GM18505 (cell line): ENCODE data around the gene ZNF629.
A peak's percentile ranks its signal among the peaks of the same experiment; 100 is the strongest.
"Not testable (repeated sequence)": the region's sequence is repeated elsewhere in the genome, so short reads cannot be mapped to it uniquely, and the experiment has no call there.

Experiments
- ATAC-seq: cut with Tn5 transposase; IDR thresholded peaks from one replicate; pipeline ENCODE4 v1.9.1; 2021; ENCODE audit not compliant: unreplicated experiment
- POLR2A ChIP-seq: IDR thresholded peaks from 4 replicates; pipeline ENCODE4 v1.6.1; 2011; ENCODE audit warnings: borderline replicate concordance; ENCODE audit not compliant: insufficient read depth, insufficient read length; ENCODE audit errors: extremely low read depth

Gene ZNF629

DNA sequence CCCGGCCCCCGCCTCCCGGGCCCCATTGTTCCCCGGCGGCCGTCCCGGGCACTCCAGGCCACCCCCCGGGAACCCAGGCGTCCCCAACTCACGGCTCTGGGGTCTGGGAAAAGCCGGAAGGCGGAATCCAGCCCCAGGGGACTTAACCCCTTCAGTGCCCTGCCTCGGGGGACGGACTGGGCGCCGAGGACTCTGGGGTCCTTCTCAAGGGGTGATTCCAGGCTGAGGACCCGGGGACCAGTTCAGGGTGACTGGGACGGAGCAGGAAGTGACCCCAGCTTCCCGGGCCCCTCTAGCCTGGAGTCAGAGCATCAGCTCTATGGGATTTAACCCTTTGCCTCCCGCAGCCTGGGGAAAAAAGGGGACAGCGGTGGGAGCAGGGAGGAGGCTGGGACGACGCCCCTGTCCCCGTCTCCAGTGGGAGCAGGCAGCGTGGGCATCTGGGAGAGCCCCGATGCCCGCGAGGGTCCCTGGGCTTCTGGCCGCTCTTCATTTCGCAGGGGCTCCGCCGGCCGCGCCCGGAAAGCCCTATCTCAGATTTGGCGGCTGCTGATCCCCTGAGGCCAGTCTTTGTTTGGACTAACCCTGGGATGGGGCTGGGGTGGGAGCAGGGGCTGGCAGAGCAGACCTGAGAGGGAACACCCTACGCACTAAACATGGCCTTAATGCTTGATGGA lies at the start of gene ZNF629:
Gene ZNF629, minus strand, starts transcription at position 270 of the 677 bp plus-strand sequence. CDS start 2,723 bp downstream, outside the sequence.
- ATAC-seq, result no peak
- TF ChIP-seq POLR2A, result no peak

DNA sequence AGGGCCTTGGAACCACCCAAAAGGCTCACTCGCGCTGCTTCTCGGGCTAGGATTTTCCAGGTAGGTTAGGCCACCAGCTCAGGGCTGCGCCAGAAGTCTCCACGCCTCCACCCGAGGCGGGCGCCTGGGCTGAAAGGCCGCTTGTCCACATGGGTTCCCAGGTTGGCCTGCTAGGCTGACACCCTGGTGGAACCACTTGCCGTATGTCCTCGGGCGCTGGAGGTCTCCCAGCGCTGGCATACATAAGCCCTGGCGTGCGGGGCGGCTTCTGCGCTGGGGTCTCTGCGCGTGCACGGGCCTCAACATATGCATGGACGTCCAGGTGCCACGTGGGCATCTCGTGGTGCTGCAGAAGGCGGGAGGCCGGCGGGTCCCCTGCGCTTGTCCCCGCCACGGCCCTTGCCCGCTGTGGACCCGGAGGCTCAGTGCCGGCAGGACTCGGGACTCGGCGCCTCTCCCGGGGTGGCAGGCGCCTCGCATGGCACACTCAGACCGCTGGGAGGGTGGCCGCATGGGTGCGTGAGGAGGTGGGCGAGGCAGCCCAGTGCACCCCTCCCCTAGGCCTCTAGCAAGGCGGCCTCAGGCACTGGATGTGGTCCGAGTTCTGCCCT lies 47.2 kb upstream of the ZNF629 start:
- ATAC-seq, result no peak
- no peak for TF ChIP-seq POLR2A

DNA sequence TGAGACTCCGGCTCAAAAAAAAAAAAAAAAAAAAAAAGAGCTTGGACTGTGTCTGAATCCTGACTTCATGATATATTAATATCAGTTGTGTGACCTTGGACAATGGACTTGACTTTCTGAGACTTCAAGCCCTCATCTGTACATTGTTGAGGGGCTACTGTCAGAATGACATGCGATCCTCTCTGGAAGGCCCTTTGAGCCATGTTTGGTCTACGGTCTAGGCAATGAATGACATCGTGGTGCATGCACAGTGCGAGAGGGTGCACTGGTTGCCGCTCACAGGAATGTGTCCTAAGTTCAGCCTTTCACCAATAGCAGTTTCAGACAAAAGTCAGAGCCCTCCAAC lies 43.0 kb upstream of the ZNF629 start:
- no peak for ATAC-seq

DNA sequence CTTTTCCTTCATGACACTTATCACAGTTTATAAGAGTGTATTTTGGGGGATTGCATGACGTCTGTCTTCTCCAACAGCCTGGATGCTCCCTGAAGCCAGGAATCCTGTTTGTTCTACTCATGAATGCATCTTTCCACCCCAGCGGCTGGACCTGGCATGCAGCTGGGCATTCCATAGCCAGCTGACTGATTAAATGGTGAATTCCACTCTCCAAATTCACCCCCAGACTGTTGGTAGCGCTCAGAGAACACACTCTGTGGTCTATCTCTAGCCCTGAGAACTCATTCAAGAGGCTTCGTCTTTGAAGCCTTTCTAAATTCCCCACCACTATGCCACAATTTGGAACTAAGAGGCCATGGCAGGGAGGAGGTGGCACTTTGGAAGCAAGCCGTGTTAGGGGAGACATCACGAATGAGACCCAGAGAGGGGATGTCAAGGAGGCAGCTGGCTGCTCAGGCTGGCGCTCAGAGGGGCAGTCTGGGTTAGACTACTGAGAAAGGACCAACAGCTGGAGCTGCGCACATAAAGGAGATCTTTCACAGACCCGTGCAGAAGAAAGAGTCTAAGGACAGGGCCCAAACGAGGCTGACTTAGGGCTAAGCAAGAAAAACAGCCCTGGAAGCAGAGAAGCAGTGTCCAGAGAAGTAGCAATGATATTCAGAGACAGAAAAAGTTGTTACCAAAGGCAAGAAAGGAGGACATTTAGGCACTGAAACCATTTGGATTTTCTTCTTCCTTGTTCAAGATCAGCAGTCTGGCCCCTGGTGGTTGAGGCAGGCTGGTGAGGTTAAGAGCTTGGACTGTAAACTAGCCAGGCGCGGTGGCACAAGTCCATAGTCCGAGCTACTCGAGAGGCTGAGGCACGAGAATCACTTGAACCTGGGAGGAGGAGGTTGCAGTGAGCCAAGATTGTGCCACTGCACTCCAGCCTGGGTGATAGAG lies 42.4 kb upstream of the ZNF629 start:
- no peak for TF ChIP-seq POLR2A
- ATAC-seq, result no peak

More for the DNA sequence above, 43.0 kb upstream of the ZNF629 start:
- TF ChIP-seq POLR2A, result no peak

GRCh38 chr16:30821891-30822290 lies 34.9 kb upstream of the ZNF629 start:
- no peak for ATAC-seq
- TF ChIP-seq POLR2A, result no peak

GRCh38 chr16:30821441-30821840 lies 34.4 kb upstream of the ZNF629 start:
- ATAC-seq, result not testable (repeated sequence)

DNA sequence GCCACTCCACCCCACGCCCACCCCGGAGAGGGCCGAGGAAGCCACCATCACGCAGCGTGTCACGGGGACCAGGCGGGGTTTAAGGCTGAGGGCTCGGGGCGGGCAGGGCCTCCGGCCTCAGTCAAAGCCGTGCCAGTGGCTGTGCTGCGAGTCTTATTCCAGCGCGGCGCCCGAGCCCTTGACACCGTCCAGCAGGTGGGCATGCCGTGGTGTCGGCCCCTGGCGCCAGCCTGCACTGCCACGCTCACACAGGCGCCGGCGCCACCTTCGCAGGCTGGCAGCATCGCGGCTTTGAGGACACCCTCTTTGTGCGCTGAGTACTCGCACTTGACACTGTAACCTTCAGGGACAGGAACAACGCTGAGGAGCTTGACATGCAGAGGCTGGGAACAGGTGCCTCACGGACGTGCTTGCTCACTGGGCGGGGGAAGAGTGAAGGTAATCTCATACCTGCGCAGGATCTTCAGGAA lies 34.0 kb upstream of the ZNF629 start:
- ATAC-seq, result no peak
- no peak for TF ChIP-seq POLR2A

DNA sequence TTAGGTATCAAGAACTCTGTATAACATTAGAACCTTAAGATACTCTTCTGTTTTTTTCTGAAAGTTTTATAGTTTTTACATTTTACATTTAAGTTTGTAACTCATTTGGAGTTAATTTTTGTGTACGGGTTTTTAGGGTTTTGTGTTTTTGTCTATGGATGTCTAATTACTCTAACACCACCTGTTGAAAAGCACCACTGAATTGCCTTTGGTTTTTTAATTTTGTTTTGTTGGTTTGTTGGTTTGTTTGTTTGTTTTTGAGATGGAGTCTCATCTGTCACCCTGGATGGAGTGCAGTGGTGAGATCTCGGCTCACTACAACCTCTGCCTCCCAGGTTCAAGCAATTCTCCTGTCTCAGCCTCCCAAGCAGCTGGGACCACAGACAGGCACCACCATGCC lies 29.8 kb upstream of the ZNF629 start:
- TF ChIP-seq POLR2A, result no peak
- no peak for ATAC-seq

DNA sequence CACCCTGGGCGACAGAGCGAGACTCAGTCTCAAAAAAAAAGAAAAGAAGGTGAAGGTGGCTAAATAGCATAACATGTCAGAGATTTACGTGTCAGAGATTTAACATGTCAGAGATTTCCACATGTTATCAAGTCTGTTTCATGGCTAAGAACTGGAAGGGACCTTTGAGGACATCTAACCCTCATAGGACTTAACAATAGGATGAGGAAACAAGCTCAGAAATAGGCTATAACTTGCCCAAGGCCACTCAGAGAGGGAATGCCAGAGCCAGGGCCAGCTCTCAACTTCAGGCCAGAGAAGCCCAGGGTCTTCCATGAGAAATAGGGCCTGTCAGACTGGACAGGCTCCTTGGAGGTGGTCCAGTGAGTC lies 26.8 kb upstream of the ZNF629 start:
- no peak for TF ChIP-seq POLR2A

GRCh38 chr16:30809675-30810074 lies 22.7 kb upstream of the ZNF629 start:
- not testable (repeated sequence) for ATAC-seq

More for the DNA sequence above, 26.8 kb upstream of the ZNF629 start:
- no peak for ATAC-seq

DNA sequence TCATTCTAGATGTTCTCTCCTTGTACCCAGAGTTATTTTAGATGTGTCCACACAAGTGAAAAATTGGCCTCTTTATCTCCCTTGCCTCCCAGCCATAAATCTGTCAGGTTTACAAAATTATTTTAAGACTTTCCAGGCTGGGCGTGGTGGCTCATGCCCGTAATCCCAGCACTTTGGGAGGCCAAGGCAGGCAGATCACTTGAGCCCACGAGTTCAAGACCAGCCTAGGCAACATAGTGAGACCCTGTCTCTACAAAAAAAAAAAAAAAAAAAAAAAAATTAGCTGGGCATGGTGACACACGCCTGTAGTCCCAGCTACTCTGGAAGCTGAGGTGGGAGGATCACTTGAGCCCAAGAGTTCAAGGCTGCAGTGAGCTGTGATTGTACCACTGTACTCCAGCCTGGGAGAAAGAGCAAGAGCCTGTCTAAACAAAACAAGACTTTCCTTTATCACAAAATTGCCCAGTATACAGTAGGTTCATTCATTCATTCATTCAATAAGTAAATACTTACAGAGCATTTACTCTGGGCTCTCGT lies 22.0 kb upstream of the ZNF629 start:
- not testable (repeated sequence) for ATAC-seq

- ATAC-seq, result no peak
- TF ChIP-seq POLR2A, result no peak
Observed at GRCh38 chr16:30808146-30808545, 21.1 kb upstream of the ZNF629 start.

GRCh38 chr16:30805370-30806169 lies 18.6 kb upstream of the ZNF629 start:
- ATAC-seq, result no peak
- TF ChIP-seq POLR2A, result peak; percentile 29

DNA sequence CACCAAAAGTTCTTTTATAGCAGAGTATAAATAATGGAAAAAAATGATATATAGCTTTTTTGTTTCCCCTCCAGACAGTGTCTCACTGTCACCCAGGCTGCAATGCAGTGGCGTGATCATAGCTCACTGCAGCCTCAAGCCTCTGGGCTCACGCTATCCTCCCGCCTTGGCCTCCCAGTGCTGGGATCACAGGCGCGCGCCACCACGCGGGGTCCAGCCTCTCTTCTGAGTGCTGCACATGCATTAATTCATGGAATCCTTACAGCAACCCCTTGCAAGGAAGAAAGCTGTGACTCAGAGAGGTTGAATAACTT lies 18.0 kb upstream of the ZNF629 start:
- TF ChIP-seq POLR2A, result no peak
- no peak for ATAC-seq

DNA sequence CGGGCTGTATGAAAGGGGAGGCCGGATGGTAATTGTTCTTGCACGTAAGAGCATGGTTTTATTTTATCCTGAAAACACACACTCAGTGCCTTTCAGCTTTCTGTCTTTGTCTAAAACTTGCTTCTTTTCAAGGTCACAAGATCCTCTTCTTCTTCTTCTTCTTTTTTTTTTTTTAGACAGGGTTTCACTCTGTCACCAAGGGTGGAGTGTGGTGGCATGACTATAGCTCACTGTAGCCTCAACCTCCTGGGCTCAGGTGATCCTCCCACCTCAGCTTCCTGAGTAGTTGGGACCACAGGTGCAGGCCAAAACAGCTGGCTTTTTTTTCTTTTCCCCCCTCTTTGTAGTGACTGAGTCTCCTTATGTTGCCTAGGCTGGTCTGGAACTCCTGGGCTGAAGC lies 15.9 kb upstream of the ZNF629 start:
- TF ChIP-seq POLR2A, result no peak
- ATAC-seq, result no peak
